Activated CD4-positive, alpha-beta T cell treated with anti-CD3 and anti-CD28 coated beads for 4 hours (primary cell): Measurements from ENCODE around the gene RUSC2.
"Not testable (repeated sequence)": the region's sequence is repeated elsewhere in the genome, so short reads cannot be mapped to it uniquely, and the experiment has no call there.

Source experiments
- DNase-seq, 2 donors: peaks; one replicate each; pipeline ENCODE4 v3.0.0-alpha.2; 2020

Gene RUSC2

GRCh38 chr9:35522187-35522586, 32.3 kb downstream of the RUSC2 start:
- no peak for DNase-seq

- no peak for DNase-seq
Observed at GRCh38 chr9:35522700-35523099, 32.8 kb downstream of the RUSC2 start.

DNA sequence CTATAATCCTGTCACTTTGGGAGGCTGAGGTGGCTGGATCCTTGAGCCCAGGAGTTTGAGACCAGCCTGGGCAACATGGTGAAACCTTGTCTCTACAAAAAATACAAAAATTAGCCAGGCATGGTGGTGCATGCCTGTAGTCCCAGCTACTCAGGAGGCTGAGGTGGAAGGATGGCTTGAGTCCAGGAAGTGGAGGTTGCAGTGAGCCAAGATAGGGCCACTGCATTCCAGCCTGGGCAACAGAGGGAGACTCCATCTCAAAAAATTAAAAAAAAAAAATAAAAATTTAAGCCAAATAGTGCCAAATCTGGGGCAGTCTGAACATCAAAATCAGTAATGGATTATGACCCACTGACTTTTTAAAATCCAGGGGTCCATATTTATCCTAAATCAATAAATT, 33.6 kb downstream of the RUSC2 start:
- not testable (repeated sequence) for DNase-seq

GRCh38 chr9:35526087-35526801, 36.3 kb downstream of the RUSC2 start:
- no peak for DNase-seq

DNA sequence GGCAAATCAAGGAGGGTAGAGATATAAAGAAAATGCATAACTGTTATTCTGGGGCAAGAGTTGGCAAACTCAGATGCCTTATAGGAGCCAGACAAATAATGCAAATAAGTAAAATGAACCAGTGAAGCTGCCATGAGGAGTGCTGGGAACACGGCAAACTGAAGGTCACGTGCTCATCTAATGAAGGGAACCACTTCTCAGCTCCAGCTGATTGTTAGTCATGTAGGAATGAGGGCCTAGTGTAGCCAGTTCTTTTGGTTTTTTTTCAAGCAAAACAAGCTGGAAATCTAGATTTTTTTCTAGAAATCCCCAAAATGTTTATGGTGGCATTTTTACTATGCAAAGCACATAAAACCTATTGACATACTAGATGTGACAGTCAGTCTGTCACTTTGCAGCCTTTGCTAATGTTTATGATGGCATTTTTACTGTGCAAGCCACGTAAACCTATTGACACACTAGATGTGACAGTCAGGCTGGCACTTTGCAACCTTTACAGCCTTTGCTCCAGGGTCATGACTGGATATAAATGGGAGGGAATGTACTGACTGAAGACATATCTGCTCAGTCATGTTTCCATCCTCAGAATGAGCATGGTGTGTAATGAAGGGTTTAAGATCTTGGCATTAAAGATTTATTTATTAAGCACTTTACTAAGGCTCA, 39.4 kb downstream of the RUSC2 start:
- no peak for DNase-seq

GRCh38 chr9:35533398-35533797, 43.5 kb downstream of the RUSC2 start:
- DNase-seq = no peak

GRCh38 chr9:35534921-35535320, 45.0 kb downstream of the RUSC2 start:
- DNase-seq = not testable (repeated sequence)

DNA sequence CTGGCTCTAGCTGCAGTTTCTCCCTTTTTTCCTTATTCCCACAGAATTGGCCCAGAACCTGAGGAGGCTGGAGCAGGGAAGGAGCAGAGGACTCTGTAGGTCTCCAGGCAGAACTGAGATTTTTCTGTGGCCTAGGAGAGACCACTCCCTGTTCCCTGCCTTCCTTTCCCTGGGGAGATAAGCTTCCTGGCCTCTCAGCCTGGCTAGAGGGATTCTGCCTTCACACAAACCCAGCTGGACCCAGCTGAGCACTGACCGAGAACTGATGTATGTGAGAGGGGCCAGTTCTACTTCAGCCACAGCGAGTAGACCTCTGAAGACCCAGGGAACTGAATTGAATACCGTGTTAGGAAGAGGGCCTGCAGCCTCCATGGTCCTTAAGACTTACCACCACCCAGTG, 48.0 kb downstream of the RUSC2 start:
- no peak for DNase-seq

DNA sequence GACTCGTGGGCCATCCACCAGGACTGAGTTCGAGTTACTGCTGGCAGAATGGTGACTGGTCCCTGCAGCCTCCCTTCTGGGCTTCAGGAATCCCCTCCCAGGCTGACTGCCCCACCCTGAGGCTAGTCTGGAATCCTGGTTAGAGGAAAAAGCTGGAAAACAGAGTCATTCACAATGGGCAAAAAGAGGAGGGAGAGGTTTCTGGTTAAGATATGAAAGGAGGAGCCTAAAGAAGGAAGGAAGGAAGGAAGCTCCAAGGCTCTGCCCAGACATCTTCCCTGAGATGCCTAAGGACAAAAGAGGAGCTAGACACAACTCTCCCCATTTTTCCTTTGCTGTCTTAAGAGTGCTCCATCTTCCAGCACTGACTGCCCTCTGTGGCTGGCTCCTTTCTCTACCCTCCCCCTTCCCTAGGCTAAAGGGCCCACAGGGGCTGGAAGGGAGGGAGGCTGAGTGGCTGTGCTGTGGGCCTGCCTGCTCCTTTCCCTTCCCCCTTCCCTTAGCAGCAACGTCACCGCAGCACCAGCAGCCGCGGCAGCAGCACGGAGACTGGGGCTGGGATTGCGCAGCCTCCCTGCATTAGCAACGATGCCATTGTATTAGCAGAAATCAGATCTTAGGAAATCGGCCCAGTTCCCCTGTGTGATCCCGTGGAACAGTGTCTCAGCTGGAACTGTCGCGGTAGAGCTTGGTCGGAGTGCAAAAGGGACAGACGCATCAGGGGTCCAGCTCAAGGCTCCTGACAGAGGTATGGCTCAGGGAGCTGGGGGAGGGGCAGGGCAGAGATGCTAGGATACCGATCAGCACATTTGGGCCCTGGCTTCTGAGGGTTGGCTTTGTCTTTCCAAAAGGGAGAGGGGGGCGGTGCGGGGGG, 48.7 kb downstream of the RUSC2 start:
- DNase-seq = no peak
